Ishikawa (cell line): ENCODE data around the gene TNRC6C.

Experiments used
- EP300 ChIP-seq: IDR thresholded peaks from 2 replicates; pipeline ENCODE4 v1.6.1; 2012; ENCODE audit warnings: borderline replicate concordance
- FOXM1 ChIP-seq: IDR thresholded peaks from 2 replicates; pipeline ENCODE4 v1.6.1; 2012; ENCODE audit warnings: low read depth, borderline replicate concordance
- RAD21 ChIP-seq: IDR thresholded peaks from 2 replicates; pipeline ENCODE4 v1.6.1; 2012; ENCODE audit warnings: low read depth
- TCF12 ChIP-seq: IDR thresholded peaks from 2 replicates; pipeline ENCODE4 v1.6.1; 2012; ENCODE audit warnings: low read depth
- YY1 ChIP-seq: IDR thresholded peaks from 2 replicates; pipeline ENCODE4 v1.6.1; 2012; ENCODE audit warnings: low read depth
- TF ChIP-seq, protein P1 (sequence below): IDR thresholded peaks from 2 replicates; pipeline ENCODE4 v1.6.1; 2012; ENCODE audit warnings: low read depth, mild to moderate bottlenecking
- TF ChIP-seq, protein P2 (sequence below): IDR thresholded peaks from 2 replicates; pipeline ENCODE4 v1.6.1; 2012

DNA sequence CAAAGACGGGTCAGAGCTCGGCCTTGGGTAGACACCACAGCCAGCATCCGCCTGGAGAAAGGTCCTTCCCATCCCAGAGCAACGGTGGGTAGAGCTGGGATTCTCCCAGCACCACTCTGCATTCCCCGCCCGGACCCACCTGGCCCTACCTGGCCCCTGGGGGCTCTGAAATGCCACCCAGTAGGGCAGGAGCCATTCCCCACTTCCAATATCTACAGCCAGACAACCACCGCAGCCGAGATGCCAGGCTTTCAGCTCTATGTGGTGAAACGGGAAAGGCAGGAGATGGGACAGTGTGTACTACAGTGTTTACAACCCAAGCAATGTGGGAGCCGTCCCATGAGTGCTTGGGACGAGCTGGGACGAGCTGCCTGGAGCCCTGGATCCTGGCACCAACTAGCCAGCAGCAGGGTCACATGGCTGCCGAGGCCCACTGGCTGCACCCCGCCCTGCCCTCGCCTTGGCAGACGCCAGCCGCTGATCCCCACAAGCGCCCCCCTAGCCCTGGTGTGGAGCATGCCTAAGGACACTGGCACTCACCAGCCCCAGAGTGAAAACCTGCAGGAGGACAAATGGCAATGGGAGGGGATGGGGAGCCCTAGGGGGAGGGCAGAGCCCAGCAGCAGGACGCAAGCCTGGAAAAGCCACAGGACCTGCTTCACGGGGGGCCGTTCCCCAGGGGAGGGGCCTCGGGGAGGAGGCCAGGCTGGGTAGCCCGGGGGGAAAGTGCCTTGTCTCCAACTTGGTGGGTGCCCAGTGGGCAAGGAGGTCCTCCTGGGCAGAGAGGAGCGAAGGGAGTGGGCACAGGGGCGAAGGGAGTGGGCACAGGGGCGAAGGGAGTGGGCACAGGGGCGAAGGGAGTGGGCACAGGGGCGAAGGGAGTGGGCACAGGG lies 156.6 kb downstream of the TNRC6C start:
- no peak for TF ChIP-seq YY1
- no peak for TF ChIP-seq EP300
- TF ChIP-seq RAD21, result no peak
- TF ChIP-seq TCF12, result no peak
- TF ChIP-seq, protein P1, sequence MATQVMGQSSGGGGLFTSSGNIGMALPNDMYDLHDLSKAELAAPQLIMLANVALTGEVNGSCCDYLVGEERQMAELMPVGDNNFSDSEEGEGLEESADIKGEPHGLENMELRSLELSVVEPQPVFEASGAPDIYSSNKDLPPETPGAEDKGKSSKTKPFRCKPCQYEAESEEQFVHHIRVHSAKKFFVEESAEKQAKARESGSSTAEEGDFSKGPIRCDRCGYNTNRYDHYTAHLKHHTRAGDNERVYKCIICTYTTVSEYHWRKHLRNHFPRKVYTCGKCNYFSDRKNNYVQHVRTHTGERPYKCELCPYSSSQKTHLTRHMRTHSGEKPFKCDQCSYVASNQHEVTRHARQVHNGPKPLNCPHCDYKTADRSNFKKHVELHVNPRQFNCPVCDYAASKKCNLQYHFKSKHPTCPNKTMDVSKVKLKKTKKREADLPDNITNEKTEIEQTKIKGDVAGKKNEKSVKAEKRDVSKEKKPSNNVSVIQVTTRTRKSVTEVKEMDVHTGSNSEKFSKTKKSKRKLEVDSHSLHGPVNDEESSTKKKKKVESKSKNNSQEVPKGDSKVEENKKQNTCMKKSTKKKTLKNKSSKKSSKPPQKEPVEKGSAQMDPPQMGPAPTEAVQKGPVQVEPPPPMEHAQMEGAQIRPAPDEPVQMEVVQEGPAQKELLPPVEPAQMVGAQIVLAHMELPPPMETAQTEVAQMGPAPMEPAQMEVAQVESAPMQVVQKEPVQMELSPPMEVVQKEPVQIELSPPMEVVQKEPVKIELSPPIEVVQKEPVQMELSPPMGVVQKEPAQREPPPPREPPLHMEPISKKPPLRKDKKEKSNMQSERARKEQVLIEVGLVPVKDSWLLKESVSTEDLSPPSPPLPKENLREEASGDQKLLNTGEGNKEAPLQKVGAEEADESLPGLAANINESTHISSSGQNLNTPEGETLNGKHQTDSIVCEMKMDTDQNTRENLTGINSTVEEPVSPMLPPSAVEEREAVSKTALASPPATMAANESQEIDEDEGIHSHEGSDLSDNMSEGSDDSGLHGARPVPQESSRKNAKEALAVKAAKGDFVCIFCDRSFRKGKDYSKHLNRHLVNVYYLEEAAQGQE, result no peak
- TF ChIP-seq FOXM1, result no peak
- TF ChIP-seq, protein P2, sequence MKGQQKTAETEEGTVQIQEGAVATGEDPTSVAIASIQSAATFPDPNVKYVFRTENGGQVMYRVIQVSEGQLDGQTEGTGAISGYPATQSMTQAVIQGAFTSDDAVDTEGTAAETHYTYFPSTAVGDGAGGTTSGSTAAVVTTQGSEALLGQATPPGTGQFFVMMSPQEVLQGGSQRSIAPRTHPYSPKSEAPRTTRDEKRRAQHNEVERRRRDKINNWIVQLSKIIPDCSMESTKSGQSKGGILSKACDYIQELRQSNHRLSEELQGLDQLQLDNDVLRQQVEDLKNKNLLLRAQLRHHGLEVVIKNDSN, result no peak
